Activated T-cell treated with anti-CD3 and anti-CD28 coated beads for 1 hour (primary cell): ENCODE data around the gene MYBPC3.
"Not testable (repeated sequence)": the region's sequence is repeated elsewhere in the genome, so short reads cannot be mapped to it uniquely, and the experiment has no call there.

Experiments used
- DNase-seq: peaks from one replicate; pipeline ENCODE4 v3.0.0-alpha.2; 2020; ENCODE audit warnings: low read depth

Gene MYBPC3

GRCh38 chr11:47318166-47318565 is 34.3 kb downstream of the MYBPC3 start:
- no peak for DNase-seq

GRCh38 chr11:47317064-47317828 is 35.3 kb downstream of the MYBPC3 start:
- DNase-seq, result no peak

GRCh38 chr11:47316501-47316900 is 36.0 kb downstream of the MYBPC3 start:
- DNase-seq, result not testable (repeated sequence)

- DNase-seq, result no peak
These were observed 37.5 kb downstream of the MYBPC3 start for GRCh38 chr11:47314992-47315391.

- no peak for DNase-seq
These were observed 44.3 kb downstream of the MYBPC3 start for GRCh38 chr11:47308050-47308823.

GRCh38 chr11:47306484-47306844 is 46.0 kb downstream of the MYBPC3 start:
- DNase-seq, result no peak

GRCh38 chr11:47305734-47306483 is 46.6 kb downstream of the MYBPC3 start:
- no peak for DNase-seq

GRCh38 chr11:47302853-47303252 is 49.6 kb downstream of the MYBPC3 start:
- DNase-seq, result no peak

GRCh38 chr11:47299078-47299477 is 53.4 kb downstream of the MYBPC3 start:
- no peak for DNase-seq

GRCh38 chr11:47296045-47296444 is 56.5 kb downstream of the MYBPC3 start:
- no peak for DNase-seq

- no peak for DNase-seq
These were observed 57.1 kb downstream of the MYBPC3 start for GRCh38 chr11:47295385-47295784.

GRCh38 chr11:47289856-47290255 is 62.6 kb downstream of the MYBPC3 start:
- DNase-seq, result no peak

GRCh38 chr11:47288066-47288465 is 64.4 kb downstream of the MYBPC3 start:
- DNase-seq, result no peak

- DNase-seq, result no peak
These were observed 66.3 kb downstream of the MYBPC3 start for GRCh38 chr11:47285969-47286770.

- no peak for DNase-seq
These were observed 68.4 kb downstream of the MYBPC3 start for GRCh38 chr11:47284151-47284550.

- DNase-seq, result no peak
These were observed 70.0 kb downstream of the MYBPC3 start for GRCh38 chr11:47282462-47282861.
